ENCODE results near the gene IL4I1. TPM values are rescaled to one million over a fixed set of nuclear protein-coding genes. Genes with fewer than 3 reads are reported as not detected.

IL4I1 gene
- total RNA-seq, 1 experiment from 2014 or later = 0.71 TPM

DNA sequence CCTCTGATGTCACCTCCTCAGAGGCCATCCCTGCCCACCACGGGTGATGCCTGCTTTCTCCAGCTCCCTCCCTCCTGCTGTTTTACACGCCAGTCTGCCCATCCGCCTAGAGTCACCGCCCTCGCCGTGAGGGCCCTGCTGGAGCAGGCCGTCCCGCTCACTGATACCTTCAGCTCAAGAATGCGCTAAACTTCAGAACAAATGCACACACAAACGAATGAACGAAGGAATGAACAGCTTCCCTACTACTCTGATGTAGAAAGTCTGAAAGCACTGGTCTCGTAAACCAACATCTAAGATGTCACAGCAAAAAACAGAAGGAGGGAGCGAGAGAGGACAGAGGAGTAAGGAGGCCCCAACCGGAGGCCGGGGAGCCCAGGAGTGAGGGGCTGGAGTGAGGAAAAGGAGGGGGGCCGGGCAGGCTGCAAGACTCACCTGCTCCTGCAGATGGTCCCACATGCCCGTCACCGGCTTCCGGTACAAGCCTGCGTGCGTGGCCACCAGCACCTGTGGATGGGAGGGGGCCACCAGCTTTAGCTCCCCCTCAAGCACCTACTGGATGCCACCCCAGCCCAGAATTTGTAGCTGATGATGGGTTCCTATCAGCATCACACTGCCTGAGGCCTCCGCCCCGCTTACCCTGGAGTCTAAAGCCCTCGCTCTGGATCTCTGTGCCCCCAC lies 33.3 kb downstream of the IL4I1 start:
- Histone ChIP-seq H3K27me3 (ENCODE audit: insufficient read depth, low read length) (no peaks in the 10 kb centered on the region), H3K9me2 (ENCODE audit: insufficient read depth) (no peaks in the 10 kb centered on the region), H3K4me2 (ENCODE audit: low read length) (no peak overlapping the region), H3K4me1 (ENCODE audit: control insufficient read depth in 1 of 2, insufficient read depth in 2 of 2, low read length in 2 of 2) (peaks cover 15 to 60% of the 10 kb centered on the region in 2 experiments; a peak in 3 of 4 replicates), H4K20me1 (ENCODE audit: insufficient read depth) (peaks cover 5% of the 10 kb centered on the region; the same call in 1 of the 2 replicates), H2AFZ (ENCODE audit: low read depth, low read length, poor library complexity, severe bottlenecking) (no peak overlapping the region), H3K4me3 (replicated peaks in 1 of 2; ENCODE audit: low read depth in 1 of 2, low read length in 2 of 2) (no peak overlapping the region), H3K9ac (ENCODE audit: low read length) (no peak overlapping the region), H3K27ac (ENCODE audit: low read depth, low read length) (peak overlapping the region; percentile 23; the same call in 1 of the 2 replicates), H3K9me3 (ENCODE audit: control insufficient read depth in 1 of 2, insufficient read depth in 1 of 2, low read depth in 1 of 2, low read length in 2 of 2) (no peaks in the 10 kb centered on the region), H3K36me3 (ENCODE audit: control insufficient read depth in 1 of 2, insufficient read depth in 2 of 2, low read length in 2 of 2) (peaks cover 15 to 37% of the 10 kb centered on the region in 2 experiments), H3K79me2 (ENCODE audit: insufficient read depth, low read length) (peaks cover 43% of the 10 kb centered on the region)
- ChIA-PET CTCF (interaction anchor here (1.2 kb wide), 1 partner anchor 13 kb away, joined by 3 read pairs; the partner anchor contains the start of gene PTOV1), RAD21 (ENCODE audit: low non-redundant PET in 1 of 2, low total read pairs in 2 of 2, uncharacterized antibody in 2 of 2, unreplicated experiment in 2 of 2) (no interaction called here), POLR2A (interaction anchor here (1.1 kb wide), 1 partner anchor 13 kb away, joined by 3 read pairs; the partner anchor contains the start of gene PTOV1)
- TF ChIP-seq EZH2 (IDR thresholded peaks at IDR 0.05) (no peak), EZH2phosphoT487 (IDR thresholded peaks at IDR 0.05; ENCODE audit: borderline replicate concordance) (no peak), EGR1 (IDR thresholded peaks at IDR 0.05; ENCODE audit: low read depth) (no peak), POLR2A (IDR thresholded peaks at IDR 0.05; ENCODE audit: borderline replicate concordance, extremely low read depth, insufficient read depth, insufficient read length) (no peak)
- TF ChIP-seq, protein P1, sequence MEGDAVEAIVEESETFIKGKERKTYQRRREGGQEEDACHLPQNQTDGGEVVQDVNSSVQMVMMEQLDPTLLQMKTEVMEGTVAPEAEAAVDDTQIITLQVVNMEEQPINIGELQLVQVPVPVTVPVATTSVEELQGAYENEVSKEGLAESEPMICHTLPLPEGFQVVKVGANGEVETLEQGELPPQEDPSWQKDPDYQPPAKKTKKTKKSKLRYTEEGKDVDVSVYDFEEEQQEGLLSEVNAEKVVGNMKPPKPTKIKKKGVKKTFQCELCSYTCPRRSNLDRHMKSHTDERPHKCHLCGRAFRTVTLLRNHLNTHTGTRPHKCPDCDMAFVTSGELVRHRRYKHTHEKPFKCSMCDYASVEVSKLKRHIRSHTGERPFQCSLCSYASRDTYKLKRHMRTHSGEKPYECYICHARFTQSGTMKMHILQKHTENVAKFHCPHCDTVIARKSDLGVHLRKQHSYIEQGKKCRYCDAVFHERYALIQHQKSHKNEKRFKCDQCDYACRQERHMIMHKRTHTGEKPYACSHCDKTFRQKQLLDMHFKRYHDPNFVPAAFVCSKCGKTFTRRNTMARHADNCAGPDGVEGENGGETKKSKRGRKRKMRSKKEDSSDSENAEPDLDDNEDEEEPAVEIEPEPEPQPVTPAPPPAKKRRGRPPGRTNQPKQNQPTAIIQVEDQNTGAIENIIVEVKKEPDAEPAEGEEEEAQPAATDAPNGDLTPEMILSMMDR (IDR thresholded peaks at IDR 0.05 in 2 of 3, conservative IDR thresholded peaks at IDR 0.05 in 1 of 3; ENCODE audit: borderline replicate concordance in 1 of 3, insufficient read depth in 1 of 3, low read depth in 2 of 3, low read length in 2 of 3) = no peak
- no TSS peak for BruUV-seq (replicated peaks)
- ATAC-seq = no peak
- DNase-seq (ENCODE audit: low read depth, low spot score) = no peak
- intact Hi-C loops (cut with micrococcal nuclease) = no loop called here
